ENCODE measurements around the gene ATAT1.

DNA sequence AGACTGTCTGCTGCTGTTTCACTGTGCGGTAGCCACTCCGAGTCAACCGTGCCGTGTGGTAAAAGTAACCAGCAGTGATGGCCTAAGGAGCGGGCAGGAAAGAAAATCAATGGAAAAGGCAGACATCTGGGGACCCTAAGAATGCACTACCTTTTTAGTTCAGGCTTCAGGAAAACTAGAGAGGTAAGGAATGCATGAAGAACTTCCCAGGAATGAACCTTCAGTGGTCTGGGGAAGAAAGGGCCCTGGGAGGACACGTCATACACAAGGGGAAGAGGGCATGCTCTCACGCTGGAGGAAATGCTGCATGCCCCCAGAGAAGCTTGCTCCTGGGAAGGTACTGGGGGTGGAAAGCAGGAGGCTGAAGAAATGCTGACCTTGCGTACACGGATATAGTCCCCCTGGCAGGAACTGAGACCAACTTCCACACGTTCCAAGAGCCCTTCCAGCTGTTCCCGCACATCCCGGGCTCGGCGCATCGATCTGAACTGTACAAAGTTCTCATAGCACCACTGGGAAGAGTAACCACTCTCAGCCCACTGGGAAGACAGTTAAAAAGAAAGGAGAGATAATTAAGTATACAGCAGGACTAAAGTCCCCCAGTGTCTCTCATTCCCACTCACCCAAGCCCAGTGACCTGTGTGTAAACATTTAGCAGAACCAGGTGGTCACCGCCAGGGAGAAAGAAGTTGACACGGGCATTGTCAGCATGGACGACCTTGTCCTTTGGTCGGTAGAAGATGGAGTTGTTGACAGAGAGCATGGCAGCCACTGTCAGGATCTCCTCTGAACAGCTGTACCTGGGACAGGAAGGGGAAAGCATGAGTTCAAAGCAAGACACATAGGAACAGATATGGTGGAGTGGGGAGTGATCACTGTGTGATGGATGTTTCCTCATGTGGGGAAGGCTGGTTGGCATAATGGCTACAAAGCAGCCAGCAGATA lies 28.4 kb downstream of the ATAT1 start:
- TF ChIP-seq EZH2 (optimal IDR thresholded peaks at IDR 0.05; ENCODE audit: low read depth, low read length) (no peak), CTCF (IDR thresholded peaks at IDR 0.05; ENCODE audit: low read length) (no peak), EZH2phosphoT487 (IDR thresholded peaks at IDR 0.05; ENCODE audit: low read length) (no peak)
